ENCODE measurements around the gene KLK5. TPM values are rescaled to one million over a fixed set of nuclear protein-coding genes. Genes with fewer than 3 reads are reported as not detected.
"Not testable (repeated sequence)": the region's sequence is repeated elsewhere in the genome, so short reads cannot be mapped to it uniquely, and the experiment has no call there.

The KLK5 gene
- total RNA-seq, 1 experiment from 2014 or later = not detected

GRCh38 chr19:50898018-50898417 lies 54.8 kb downstream of the KLK5 start:
- no peak overlapping the region for H3K4me3 ChIP-seq (ENCODE audit: insufficient read depth, low read depth, low read length)
- no peaks in the 10 kb centered on the region; the same call in 1 of the 2 replicates for H3K27me3 ChIP-seq (ENCODE audit: control insufficient read depth, insufficient read depth, low read length)
- no peaks in the 10 kb centered on the region for H3K36me3 ChIP-seq (replicated peaks; ENCODE audit: control insufficient read depth, insufficient read depth, low read length)
- DNase-seq = no peak

DNA sequence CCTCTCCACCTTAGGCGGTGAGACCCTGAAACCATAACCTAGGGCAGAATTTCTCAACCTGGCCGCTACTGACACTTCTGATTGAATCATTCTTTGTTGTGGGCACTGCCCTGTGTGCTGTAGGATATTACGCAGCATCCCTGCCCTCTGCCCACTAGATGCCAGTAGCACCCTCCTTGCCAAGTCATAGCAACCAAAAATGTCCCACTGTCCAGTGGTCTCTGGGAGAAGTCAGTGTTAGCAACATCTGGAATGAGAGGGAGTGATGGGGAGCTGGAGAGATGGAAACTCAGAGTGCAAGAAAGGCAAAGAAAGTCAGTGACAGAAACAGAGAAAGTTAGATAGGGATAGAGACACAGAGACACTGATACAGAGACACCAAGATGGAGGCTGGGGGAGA lies 55.2 kb downstream of the KLK5 start:
- Histone ChIP-seq H3K36me3 (replicated peaks; ENCODE audit: control insufficient read depth, insufficient read depth, low read length) (no peaks in the 10 kb centered on the region), H3K27me3 (ENCODE audit: control insufficient read depth, insufficient read depth, low read length) (no peaks in the 10 kb centered on the region; the same call in 1 of the 2 replicates), H3K4me3 (ENCODE audit: insufficient read depth, low read depth, low read length) (no peak overlapping the region)
- no peak for DNase-seq

GRCh38 chr19:50897191-50897607 lies 55.6 kb downstream of the KLK5 start:
- Histone ChIP-seq H3K36me3 (replicated peaks; ENCODE audit: control insufficient read depth, insufficient read depth, low read length) (no peaks in the 10 kb centered on the region), H3K27me3 (ENCODE audit: control insufficient read depth, insufficient read depth, low read length) (no peaks in the 10 kb centered on the region; the same call in 1 of the 2 replicates), H3K4me3 (ENCODE audit: insufficient read depth, low read depth, low read length) (no peak overlapping the region)
- no peak for DNase-seq

DNA sequence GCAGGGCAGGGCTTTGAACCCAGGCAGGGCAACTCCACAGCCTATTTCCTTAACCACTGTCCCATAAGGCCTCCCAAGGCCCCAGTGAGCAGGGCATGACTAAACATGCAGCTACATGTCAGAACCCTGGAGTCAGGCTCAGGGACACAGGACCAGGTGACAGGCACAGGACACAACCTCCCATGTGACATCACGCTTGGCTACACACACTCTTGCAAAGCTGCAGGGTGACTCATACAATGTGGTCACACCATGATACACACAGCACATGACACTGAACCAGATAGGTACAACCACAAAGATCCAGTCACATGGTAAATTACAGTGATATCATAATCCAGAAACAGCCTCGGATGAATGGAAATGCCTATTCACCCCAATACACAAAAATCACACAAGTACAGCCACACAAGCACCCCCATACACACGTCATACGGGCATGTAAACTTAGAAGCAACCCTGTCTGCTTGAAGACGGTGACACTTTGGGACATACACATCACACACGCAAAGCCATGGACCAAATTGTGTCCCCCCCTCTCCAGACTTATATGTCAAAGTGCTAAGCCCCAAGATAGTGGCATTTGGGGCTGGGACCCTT lies 56.1 kb downstream of the KLK5 start:
- H3K4me3 ChIP-seq (ENCODE audit: insufficient read depth, low read depth, low read length) = no peak overlapping the region
- no peak for DNase-seq
- H3K27me3 ChIP-seq (ENCODE audit: control insufficient read depth, insufficient read depth, low read length) = no peaks in the 10 kb centered on the region; the same call in 1 of the 2 replicates
- H3K36me3 ChIP-seq (replicated peaks; ENCODE audit: control insufficient read depth, insufficient read depth, low read length) = no peaks in the 10 kb centered on the region

- H3K36me3 ChIP-seq (replicated peaks; ENCODE audit: control insufficient read depth, insufficient read depth, low read length); DNase-seq; H3K27me3 ChIP-seq (ENCODE audit: control insufficient read depth, insufficient read depth, low read length); H3K4me3 ChIP-seq (ENCODE audit: insufficient read depth, low read depth, low read length): not testable (repeated sequence)
Observed at GRCh38 chr19:50896089-50896590, 56.7 kb downstream of the KLK5 start.

- Histone ChIP-seq H3K27me3 (ENCODE audit: control insufficient read depth, insufficient read depth, low read length) (no peaks in the 10 kb centered on the region; the same call in 1 of the 2 replicates), H3K36me3 (replicated peaks; ENCODE audit: control insufficient read depth, insufficient read depth, low read length) (no peaks in the 10 kb centered on the region), H3K4me3 (ENCODE audit: insufficient read depth, low read depth, low read length) (no peak overlapping the region)
- DNase-seq = no peak
Observed at GRCh38 chr19:50894478-50895356, 58.1 kb downstream of the KLK5 start.

Other genes starting within 250 kb of the KLK5 start
- 0.35 and 0.67 TPM in 2 replicates for gene SHANK1, start 233.2 kb downstream of the KLK5 start, total RNA-seq (2014; rRNA removed; shearing (Covaris generic))
- 4.7 and 7.1 TPM in 2 replicates for gene CLEC11A, start 229.7 kb downstream of the KLK5 start, total RNA-seq (2014; rRNA removed; shearing (Covaris generic))
- not detected in 2 replicates for gene GPR32, start 182.6 kb downstream of the KLK5 start, total RNA-seq (2014; rRNA removed; shearing (Covaris generic))
- not detected in 2 replicates for gene ACP4, start 162.6 kb downstream of the KLK5 start, total RNA-seq (2014; rRNA removed; shearing (Covaris generic))
- not detected in 2 replicates for gene KLK1, start 129.3 kb downstream of the KLK5 start, total RNA-seq (2014; rRNA removed; shearing (Covaris generic))
- not detected in 2 replicates for gene KLK15, start 119.5 kb downstream of the KLK5 start, total RNA-seq (2014; rRNA removed; shearing (Covaris generic))
- not detected in 2 replicates for gene KLK3, start 98.1 kb downstream of the KLK5 start, total RNA-seq (2014; rRNA removed; shearing (Covaris generic))
- not detected in 2 replicates for gene KLK2, start 79.6 kb downstream of the KLK5 start, total RNA-seq (2014; rRNA removed; shearing (Covaris generic))
- gene KLK4, start 41.6 kb downstream of the KLK5 start, total RNA-seq (2014; rRNA removed; shearing (Covaris generic)) = not detected in 2 replicates
- 0.38 and 0.74 TPM in 2 replicates for gene KLK6, start 16.6 kb upstream of the KLK5 start, total RNA-seq (2014; rRNA removed; shearing (Covaris generic))
- 0.24 and 1.1 TPM in 2 replicates for gene KLK7, start 30.9 kb upstream of the KLK5 start, total RNA-seq (2014; rRNA removed; shearing (Covaris generic))
- gene KLK8, start 48.6 kb upstream of the KLK5 start, total RNA-seq (2014; rRNA removed; shearing (Covaris generic)) = 6.4 and 11.0 TPM in 2 replicates
- gene KLK10, start 66.7 kb upstream of the KLK5 start, total RNA-seq (2014; rRNA removed; shearing (Covaris generic)) = 0.14 and 2.4 TPM in 2 replicates
- gene KLK11, start 73.6 kb upstream of the KLK5 start, total RNA-seq (2014; rRNA removed; shearing (Covaris generic)) = not detected in 2 replicates
- not detected in 2 replicates for gene KLK12, start 82.0 kb upstream of the KLK5 start, total RNA-seq (2014; rRNA removed; shearing (Covaris generic))
- 2.0 and 3.0 TPM in 2 replicates for gene KLK13, start 112.1 kb upstream of the KLK5 start, total RNA-seq (2014; rRNA removed; shearing (Covaris generic))
- not detected in 2 replicates for gene KLK14, start 129.8 kb upstream of the KLK5 start, total RNA-seq (2014; rRNA removed; shearing (Covaris generic))
- 12.9 and 15.3 TPM in 2 replicates for gene CTU1, start 155.4 kb upstream of the KLK5 start, total RNA-seq (2014; rRNA removed; shearing (Covaris generic))
- not detected in 2 replicates for gene SIGLEC9, start 171.9 kb upstream of the KLK5 start, total RNA-seq (2014; rRNA removed; shearing (Covaris generic))
- gene SIGLEC7, start 189.3 kb upstream of the KLK5 start, total RNA-seq (2014; rRNA removed; shearing (Covaris generic)) = not detected in 2 replicates

Data from H7 (cell line).